Activated T-helper 1 cell treated with Interleukin-2 at 50 U/mL for 16 hours (primary cell): Measurements from ENCODE around the gene WRNIP1.

Source experiments
- DNase-seq: peaks from one replicate; pipeline ENCODE4 v3.0.0-alpha.2; 2020; ENCODE audit warnings: low read depth

WRNIP1 gene

GRCh38 chr6:2763345-2763841, 1.8 kb upstream of the WRNIP1 start:
- DNase-seq = no peak

DNA sequence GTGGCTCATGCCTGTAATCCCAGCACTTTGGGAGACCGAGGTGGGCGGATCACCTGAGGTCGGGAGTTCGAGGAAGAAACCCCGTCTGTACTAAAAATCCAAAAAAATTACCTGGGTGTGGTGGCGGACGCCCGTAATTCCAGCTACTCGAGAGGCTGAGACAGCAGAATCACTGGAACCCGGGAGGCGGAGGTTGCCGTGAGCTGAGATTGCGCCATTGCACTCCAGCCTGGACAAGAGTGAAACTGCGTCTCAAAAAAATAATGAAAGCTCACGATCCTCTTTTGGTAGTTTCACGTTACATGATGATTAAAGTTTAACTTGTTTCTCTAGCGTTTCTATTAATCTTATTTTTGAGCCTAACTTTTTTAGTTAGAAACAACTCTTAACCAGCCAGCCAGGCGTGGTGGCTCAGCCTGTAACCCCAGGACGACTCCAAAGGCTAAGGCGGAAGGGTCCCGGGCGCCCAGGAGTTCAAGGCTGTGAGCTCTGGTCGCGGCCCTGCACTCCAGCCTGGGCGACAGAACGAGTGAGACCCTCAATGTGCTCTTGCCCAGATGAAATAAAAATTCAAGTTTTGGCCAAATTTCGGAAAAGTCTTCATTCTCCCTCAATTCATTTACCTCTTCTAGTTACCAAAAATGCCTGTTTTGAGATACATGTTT, 1.2 kb upstream of the WRNIP1 start:
- no peak for DNase-seq

DNA sequence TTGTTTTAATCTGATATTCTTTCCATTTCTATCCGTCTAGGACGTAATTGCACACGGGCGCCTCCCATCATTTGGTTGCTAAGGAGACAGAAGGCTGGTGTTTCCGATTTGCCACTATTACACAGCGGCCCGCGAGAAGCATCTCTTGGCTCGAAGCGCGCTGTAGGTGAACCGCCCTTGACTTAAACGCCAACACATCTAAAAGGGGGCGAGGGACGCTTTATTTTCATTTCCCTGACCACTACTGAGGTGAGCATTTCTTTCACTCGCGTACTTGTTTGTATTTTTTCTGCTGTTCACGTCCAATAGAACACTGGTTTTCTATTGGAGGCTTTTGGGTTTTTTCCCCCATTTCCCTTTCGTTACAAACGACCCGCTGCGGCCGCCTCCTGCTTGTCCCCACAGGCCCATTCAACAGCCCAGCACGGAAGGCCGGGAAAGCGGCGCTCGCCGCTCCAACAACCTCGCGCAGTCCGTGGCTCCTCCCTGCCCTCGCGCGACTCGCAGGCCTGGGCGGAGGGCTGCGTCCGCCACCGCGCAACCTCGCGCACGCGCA, 505 bp upstream of the WRNIP1 start:
- peak; percentile 34 for DNase-seq

DNA sequence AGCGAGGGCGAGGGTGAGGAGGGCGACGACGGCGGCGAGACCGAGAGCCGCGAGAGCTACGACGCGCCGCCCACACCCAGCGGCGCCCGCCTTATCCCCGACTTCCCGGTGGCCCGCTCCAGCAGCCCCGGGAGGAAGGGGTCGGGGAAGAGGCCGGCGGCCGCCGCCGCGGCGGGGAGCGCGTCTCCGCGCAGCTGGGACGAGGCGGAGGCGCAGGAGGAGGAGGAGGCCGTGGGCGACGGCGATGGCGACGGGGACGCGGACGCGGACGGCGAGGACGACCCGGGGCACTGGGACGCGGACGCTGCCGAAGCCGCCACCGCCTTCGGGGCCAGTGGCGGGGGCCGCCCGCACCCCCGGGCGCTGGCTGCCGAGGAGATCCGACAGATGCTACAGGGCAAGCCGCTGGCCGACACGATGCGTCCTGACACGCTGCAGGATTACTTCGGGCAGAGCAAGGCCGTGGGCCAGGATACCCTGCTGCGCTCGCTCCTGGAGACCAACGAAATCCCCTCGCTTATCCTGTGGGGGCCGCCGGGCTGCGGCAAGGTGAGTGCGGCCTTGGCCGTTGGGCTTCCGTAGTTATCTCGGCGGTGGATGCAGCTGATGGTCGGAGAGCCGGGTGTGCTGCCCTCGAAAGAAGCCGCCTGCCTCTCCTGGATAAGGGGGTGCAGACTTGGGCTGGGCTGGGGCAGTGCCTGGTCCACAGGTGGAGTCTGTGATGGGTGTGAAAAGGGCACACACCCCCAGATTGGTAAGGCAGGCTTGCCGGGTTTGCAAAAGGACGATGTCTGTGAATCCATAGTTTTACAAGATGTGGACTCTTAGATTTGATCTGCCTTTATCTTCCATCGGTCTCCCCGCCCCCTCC, 938 bp downstream of the WRNIP1 start:
- DNase-seq = peak; percentile 30

DNA sequence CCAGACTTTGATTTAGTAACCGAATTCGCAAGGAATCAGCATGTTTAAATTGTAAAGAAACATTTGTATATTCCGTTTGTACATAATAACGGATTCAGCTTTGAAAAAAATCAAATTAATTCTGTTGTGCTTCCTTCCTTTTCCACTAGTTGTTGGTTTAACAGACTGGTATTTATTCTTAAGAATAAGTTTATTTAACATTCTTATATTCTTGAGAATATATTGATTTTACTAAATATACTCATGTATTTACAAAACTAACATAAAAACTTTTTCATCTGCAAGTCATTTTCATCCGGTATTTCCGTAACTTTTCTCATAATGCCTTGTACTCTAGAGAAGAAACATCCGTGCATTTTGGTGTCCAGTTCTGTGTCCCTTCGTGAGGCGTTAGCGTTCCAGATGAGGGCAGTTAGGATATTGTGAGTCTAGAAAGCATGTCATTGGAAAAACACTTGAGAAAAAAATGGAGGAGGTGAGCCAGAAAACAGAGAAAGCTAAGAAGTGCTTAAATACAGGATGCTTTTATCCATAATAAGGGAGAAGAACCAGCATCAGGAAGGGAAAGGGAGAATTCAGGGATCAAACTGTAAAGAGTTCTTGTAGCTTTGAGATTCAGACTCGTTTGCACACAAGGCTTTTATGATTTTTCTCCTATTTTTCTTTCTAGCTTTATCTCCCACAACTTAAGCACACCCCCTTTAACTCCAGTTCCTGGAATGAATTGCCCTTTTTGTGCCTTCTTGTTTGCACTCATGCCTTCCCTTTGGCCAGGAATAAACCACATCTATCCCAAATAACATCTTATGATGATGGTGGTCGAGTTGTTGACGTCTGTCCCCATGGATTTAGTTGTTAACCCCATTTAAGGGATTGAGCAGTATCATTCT, 1.8 kb downstream of the WRNIP1 start:
- DNase-seq = no peak

DNA sequence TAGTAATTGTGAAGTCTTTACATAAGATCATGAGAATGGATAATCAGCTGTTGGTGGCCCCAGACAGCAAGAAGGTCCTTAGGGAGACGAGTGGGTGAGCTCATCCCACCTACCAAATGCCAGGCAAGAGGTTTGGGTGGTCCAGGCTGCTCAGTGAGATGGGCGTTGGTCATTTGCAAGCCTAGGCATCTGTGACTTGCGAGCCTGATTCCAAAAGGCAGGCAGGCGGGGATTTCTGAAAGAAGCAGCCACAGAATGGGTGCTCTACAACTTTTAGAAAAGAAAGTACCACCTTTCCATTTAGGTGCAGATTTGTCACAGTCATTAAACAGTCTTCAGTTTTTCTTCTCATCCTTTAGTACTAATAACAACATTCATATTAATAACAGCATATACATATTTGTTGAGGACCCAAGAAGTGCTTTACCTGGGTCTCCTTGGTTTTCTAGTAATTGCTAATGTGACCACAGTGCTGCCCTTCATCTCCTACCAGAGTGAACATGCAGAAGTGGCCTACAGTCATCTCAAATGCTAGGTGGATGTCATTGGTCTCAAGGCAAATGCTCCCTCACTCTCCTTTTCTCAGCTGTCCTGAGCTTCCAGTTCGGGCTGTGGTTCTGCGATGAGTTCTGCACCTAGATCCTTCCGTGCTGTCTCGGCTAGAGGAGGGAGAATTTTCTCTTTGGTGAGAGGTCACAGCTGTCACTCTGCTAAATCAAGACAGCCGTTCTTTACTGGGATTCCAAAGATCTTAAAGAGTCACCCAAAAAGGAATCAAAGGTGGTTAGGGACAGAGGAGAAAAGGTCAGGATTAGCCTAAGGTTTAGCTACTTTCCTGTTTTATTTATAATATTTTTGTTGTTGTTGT, 2.7 kb downstream of the WRNIP1 start:
- DNase-seq = no peak

GRCh38 chr6:2768696-2769095, 3.5 kb downstream of the WRNIP1 start:
- DNase-seq = no peak

GRCh38 chr6:2770171-2770570, 5.0 kb downstream of the WRNIP1 start:
- DNase-seq = no peak

DNA sequence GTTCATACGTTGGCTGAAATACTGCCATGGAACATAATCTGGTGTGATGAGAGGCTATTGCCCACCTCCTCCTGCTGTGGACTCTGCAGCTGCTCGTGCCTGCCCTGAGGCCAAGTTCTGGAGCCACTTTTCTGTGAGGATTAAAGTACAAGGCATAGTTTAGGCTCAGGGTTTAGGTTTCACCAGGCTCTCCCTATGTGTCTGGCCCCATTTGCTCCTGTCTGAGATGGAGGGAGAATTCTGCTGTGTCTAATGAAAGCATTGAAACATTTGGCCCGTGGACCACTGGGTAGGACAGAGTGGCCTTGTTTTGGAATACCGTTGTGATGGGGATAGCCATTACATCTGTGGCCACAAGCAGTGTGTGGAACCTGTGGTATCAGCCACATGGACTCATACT, 5.9 kb downstream of the WRNIP1 start:
- DNase-seq = no peak

DNA sequence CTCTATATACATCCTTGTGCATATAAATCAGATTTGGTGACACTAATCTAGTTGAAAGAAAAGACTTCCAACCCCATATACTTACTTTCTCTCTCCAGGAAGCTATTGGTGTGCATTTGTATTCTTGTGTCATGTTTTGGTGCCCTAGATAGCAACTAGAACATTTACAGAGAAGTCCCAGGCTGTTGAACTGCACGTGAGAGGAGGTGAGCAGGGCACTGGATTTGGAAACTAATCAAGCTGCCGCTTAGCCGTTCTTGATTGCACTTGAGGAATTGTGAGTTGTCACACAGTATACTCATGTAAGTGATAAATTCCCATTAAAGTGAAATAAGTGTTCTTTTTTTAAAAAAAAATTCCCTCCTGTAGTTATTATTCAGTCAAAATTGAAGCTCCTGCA, 7.6 kb downstream of the WRNIP1 start:
- DNase-seq = no peak

DNA sequence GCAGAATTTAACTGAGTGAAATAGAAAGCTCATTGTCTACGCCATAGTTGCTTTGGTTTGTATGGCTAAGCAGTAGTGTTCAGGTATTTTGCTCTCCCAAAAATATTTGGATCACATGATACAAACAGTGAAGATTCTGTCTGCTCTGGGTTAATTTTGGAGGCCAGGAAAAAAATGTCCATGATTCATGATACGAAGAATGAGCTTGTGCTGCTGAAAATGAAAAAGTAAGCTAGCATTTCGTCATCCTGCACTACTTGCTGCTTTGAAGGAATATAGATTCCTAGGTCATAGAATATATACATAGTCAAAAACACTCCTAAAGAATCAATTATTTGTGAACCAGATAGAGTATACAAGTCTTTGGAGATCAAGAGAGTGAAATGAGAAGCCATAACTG, 8.3 kb downstream of the WRNIP1 start:
- no peak for DNase-seq

DNA sequence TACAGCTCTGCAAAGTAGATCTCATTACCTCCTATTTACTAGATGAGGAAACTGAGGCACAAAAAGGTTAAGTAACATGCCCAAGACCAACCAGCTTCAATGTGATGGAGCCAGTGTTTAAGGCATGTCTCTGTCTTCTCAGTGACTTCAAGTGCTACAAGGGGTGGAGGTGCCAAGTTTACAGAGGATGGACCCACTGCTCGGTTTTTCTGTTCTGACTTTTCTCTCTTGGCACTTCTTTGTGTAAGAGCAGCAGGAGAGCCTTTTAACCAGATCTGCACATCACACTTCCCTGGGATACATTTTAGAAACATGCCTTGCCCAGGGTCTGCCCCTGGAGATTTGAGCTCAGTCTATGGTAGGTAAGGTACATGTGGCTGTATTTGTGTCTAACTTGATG, 9.8 kb downstream of the WRNIP1 start:
- DNase-seq = no peak

DNA sequence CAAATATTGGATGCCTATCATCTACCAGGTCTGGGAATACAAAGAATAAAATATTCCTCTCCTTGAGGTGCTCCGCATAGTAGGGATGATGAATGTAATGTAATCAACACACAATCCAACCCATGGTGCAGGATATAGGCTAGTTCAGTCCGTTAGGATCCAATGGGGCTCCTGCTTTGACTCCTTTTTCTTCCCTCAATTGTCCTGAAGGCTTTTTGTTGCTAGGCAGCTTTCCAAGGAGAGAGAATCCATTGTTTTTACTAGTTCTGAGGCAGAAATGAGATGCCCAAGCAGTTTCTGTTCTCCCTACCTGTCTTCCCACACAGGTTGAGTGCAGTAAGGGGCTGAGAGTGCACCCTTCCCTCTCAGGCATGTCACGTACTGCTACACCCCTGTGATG, 12.1 kb downstream of the WRNIP1 start:
- DNase-seq = no peak

GRCh38 chr6:2780102-2780737, 15.0 kb downstream of the WRNIP1 start:
- no peak for DNase-seq

GRCh38 chr6:2781685-2782355, 16.6 kb downstream of the WRNIP1 start:
- DNase-seq = no peak

- DNase-seq = no peak
These were observed 17.1 kb downstream of the WRNIP1 start for GRCh38 chr6:2782356-2782708.

DNA sequence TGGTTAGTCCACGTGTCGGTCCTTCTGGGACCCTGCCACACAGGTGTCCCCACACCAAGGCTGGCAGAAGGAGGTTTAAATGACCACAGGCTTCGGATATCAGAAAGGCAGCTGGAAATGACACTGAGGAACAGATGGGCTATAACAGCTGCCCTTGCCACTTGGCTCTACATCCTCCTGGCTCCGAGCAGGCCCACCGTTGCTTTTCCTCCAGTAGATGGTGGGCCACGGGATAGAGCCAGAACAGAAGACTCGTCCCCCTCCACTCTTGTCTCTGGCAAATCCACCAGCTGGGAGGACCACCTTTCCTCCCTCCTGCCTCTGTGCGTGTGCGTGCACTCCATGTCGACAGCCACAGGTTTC, 17.6 kb downstream of the WRNIP1 start:
- no peak for DNase-seq

- DNase-seq = no peak
These were observed 18.2 kb downstream of the WRNIP1 start for GRCh38 chr6:2783188-2783963.

DNA sequence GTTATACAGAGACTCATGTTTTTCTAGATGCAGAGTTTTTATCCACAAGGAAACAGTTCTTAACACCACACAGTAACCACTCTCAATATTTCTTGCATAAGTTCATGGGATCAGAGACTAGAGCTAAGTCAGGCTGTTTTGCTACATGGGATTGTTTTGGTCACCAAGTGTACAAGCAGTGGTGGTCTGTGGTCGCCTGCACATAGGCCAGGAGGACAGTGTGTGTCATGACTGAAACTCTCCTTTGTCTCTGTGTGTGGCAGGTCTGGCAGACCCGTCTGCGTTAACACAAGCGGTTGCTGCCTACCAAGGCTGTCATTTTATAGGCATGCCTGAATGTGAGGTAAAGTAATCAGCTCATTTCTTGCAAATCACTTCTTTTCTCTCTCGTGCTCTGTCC, 18.9 kb downstream of the WRNIP1 start:
- no peak for DNase-seq
